ENCODE results near the gene APCDD1L. TPM values are rescaled to one million over a fixed set of nuclear protein-coding genes. Genes with fewer than 3 reads are reported as not detected.

Gene APCDD1L
- total RNA-seq, 1 experiment from 2014 or later, result 2.4 TPM

DNA sequence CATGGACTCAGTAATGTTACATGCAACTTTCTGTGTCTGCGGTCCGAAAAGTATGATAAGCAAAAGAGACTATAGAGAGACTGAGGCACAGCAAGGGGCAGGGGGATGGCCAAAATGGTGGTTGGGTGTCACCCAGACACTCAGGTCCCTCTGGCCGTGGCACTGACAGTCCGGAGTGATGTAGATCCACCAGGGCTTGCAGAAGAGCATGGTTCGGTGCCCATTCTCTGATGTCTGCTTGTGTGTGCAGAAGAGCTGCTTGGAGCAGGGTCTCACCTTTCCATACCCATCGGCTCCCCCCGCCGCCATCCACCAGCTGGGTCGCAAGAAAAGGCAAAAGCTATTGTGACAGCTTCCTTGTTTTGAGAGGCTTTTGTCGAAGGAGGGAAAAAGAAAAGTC is 6.6 kb upstream of the APCDD1L start (continued):
- TF ChIP-seq, protein P1, sequence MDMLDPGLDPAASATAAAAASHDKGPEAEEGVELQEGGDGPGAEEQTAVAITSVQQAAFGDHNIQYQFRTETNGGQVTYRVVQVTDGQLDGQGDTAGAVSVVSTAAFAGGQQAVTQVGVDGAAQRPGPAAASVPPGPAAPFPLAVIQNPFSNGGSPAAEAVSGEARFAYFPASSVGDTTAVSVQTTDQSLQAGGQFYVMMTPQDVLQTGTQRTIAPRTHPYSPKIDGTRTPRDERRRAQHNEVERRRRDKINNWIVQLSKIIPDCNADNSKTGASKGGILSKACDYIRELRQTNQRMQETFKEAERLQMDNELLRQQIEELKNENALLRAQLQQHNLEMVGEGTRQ (CRISPR knock-in tag; IDR thresholded peaks at IDR 0.05), result no peak
- TF ChIP-seq, protein P2, sequence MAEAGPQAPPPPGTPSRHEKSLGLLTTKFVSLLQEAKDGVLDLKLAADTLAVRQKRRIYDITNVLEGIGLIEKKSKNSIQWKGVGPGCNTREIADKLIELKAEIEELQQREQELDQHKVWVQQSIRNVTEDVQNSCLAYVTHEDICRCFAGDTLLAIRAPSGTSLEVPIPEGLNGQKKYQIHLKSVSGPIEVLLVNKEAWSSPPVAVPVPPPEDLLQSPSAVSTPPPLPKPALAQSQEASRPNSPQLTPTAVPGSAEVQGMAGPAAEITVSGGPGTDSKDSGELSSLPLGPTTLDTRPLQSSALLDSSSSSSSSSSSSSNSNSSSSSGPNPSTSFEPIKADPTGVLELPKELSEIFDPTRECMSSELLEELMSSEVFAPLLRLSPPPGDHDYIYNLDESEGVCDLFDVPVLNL (CRISPR knock-in tag; IDR thresholded peaks at IDR 0.05; ENCODE audit: borderline replicate concordance, low read depth), result no peak
- TF ChIP-seq IRF2 (CRISPR knock-in tag; IDR thresholded peaks at IDR 0.05; ENCODE audit: borderline replicate concordance, low read depth) (no peak), SP1 (CRISPR knock-in tag; conservative IDR thresholded peaks at IDR 0.05) (no peak)
- TF ChIP-seq, protein P3, sequence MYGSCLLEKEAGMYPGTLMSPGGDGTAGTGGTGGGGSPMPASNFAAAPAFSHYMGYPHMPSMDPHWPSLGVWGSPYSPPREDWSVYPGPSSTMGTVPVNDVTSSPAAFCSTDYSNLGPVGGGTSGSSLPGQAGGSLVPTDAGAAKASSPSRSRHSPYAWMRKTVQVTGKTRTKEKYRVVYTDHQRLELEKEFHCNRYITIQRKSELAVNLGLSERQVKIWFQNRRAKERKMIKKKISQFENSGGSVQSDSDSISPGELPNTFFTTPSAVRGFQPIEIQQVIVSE (CRISPR knock-in tag; IDR thresholded peaks at IDR 0.05; ENCODE audit: borderline replicate concordance), result no peak

DNA sequence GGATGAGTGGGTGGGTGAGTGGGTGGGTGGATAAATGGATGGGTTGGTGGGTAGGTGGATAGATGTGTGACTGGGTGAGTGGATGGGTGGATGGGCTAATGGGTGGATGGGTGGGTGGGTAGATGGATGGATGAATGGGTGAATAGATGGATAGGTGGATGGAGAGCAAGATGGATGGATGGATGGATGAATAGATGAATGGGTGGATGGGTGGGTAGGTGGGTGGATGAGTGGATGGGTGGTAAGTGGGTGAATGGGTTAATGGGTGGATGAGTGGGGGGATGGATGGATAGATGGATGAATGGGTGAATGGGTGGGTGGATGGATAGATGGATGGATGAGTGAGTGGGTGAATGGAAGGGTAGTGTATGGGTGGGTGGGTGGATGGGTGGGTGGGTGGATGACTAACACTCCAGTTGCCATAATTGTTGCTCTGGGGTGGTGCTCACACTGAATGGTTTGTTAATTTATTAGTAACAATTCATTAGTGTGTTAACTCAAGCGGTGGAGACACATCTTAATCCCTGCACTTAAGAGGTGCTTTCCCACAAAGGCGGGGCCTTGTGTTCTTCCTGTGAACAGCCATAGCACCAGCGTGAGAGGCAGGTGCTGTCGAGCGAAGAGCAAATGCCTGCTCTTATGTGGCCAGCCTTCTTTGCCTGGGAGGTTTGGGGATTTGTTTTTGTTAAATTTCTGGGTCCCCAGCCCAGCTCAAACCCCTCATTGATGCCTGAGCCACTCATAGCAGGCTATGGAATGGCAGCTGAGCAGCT is 4.9 kb upstream of the APCDD1L start:
- Mint-ChIP-seq H3K36me3 (peaks cover 9% of the 10 kb centered on the region), H3K4me1 (peaks cover 21% of the 10 kb centered on the region), H3K9me3 (peaks cover 9% of the 10 kb centered on the region), H3K27me3 (ENCODE audit: low read depth) (peaks cover 33% of the 10 kb centered on the region), H3K27ac (no peak overlapping the region), H3K4me3 (no peak overlapping the region)
- POLR2A ChIA-PET, result no interaction called here
- CTCF ChIA-PET, result no interaction called here
- DNase-seq (ENCODE audit: low spot score) (no peak), ATAC-seq (no peak)
- TF ChIP-seq EMX1 (CRISPR knock-in tag; IDR thresholded peaks at IDR 0.05) (no peak), MAX (CRISPR knock-in tag; IDR thresholded peaks at IDR 0.05) (no peak), MYBL2 (CRISPR knock-in tag; IDR thresholded peaks at IDR 0.05) (no peak), RELA (CRISPR knock-in tag; IDR thresholded peaks at IDR 0.05; ENCODE audit: borderline replicate concordance) (no peak), ETV6 (CRISPR knock-in tag; IDR thresholded peaks at IDR 0.05) (no peak), MLX (CRISPR knock-in tag; IDR thresholded peaks at IDR 0.05) (no peak), ZNF281 (CRISPR knock-in tag; IDR thresholded peaks at IDR 0.05) (no peak), SP1 (CRISPR knock-in tag; conservative IDR thresholded peaks at IDR 0.05) (no peak)
- TF ChIP-seq, protein P4, sequence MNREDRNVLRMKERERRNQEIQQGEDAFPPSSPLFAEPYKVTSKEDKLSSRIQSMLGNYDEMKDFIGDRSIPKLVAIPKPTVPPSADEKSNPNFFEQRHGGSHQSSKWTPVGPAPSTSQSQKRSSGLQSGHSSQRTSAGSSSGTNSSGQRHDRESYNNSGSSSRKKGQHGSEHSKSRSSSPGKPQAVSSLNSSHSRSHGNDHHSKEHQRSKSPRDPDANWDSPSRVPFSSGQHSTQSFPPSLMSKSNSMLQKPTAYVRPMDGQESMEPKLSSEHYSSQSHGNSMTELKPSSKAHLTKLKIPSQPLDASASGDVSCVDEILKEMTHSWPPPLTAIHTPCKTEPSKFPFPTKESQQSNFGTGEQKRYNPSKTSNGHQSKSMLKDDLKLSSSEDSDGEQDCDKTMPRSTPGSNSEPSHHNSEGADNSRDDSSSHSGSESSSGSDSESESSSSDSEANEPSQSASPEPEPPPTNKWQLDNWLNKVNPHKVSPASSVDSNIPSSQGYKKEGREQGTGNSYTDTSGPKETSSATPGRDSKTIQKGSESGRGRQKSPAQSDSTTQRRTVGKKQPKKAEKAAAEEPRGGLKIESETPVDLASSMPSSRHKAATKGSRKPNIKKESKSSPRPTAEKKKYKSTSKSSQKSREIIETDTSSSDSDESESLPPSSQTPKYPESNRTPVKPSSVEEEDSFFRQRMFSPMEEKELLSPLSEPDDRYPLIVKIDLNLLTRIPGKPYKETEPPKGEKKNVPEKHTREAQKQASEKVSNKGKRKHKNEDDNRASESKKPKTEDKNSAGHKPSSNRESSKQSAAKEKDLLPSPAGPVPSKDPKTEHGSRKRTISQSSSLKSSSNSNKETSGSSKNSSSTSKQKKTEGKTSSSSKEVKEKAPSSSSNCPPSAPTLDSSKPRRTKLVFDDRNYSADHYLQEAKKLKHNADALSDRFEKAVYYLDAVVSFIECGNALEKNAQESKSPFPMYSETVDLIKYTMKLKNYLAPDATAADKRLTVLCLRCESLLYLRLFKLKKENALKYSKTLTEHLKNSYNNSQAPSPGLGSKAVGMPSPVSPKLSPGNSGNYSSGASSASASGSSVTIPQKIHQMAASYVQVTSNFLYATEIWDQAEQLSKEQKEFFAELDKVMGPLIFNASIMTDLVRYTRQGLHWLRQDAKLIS (CRISPR knock-in tag; IDR thresholded peaks at IDR 0.05; ENCODE audit: borderline replicate concordance), result no peak
- TF ChIP-seq, protein P5, sequence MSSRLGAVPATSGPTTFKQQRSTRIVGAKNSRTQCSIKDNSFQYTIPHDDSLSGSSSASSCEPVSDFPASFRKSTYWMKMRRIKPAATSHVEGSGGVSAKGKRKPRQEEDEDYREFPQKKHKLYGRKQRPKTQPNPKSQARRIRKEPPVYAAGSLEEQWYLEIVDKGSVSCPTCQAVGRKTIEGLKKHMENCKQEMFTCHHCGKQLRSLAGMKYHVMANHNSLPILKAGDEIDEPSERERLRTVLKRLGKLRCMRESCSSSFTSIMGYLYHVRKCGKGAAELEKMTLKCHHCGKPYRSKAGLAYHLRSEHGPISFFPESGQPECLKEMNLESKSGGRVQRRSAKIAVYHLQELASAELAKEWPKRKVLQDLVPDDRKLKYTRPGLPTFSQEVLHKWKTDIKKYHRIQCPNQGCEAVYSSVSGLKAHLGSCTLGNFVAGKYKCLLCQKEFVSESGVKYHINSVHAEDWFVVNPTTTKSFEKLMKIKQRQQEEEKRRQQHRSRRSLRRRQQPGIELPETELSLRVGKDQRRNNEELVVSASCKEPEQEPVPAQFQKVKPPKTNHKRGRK (CRISPR knock-in tag; IDR thresholded peaks at IDR 0.05; ENCODE audit: borderline replicate concordance), result no peak
- TF ChIP-seq, protein P6, sequence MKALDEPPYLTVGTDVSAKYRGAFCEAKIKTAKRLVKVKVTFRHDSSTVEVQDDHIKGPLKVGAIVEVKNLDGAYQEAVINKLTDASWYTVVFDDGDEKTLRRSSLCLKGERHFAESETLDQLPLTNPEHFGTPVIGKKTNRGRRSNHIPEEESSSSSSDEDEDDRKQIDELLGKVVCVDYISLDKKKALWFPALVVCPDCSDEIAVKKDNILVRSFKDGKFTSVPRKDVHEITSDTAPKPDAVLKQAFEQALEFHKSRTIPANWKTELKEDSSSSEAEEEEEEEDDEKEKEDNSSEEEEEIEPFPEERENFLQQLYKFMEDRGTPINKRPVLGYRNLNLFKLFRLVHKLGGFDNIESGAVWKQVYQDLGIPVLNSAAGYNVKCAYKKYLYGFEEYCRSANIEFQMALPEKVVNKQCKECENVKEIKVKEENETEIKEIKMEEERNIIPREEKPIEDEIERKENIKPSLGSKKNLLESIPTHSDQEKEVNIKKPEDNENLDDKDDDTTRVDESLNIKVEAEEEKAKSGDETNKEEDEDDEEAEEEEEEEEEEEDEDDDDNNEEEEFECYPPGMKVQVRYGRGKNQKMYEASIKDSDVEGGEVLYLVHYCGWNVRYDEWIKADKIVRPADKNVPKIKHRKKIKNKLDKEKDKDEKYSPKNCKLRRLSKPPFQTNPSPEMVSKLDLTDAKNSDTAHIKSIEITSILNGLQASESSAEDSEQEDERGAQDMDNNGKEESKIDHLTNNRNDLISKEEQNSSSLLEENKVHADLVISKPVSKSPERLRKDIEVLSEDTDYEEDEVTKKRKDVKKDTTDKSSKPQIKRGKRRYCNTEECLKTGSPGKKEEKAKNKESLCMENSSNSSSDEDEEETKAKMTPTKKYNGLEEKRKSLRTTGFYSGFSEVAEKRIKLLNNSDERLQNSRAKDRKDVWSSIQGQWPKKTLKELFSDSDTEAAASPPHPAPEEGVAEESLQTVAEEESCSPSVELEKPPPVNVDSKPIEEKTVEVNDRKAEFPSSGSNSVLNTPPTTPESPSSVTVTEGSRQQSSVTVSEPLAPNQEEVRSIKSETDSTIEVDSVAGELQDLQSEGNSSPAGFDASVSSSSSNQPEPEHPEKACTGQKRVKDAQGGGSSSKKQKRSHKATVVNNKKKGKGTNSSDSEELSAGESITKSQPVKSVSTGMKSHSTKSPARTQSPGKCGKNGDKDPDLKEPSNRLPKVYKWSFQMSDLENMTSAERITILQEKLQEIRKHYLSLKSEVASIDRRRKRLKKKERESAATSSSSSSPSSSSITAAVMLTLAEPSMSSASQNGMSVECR (CRISPR knock-in tag; IDR thresholded peaks at IDR 0.05; ENCODE audit: borderline replicate concordance), result no peak
- TF ChIP-seq, protein P7, sequence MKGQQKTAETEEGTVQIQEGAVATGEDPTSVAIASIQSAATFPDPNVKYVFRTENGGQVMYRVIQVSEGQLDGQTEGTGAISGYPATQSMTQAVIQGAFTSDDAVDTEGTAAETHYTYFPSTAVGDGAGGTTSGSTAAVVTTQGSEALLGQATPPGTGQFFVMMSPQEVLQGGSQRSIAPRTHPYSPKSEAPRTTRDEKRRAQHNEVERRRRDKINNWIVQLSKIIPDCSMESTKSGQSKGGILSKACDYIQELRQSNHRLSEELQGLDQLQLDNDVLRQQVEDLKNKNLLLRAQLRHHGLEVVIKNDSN (CRISPR knock-in tag; IDR thresholded peaks at IDR 0.05), result no peak
